Neural crest cell (in vitro differentiated cells): Measurements from ENCODE around the gene HOXB3. TPM values are rescaled to one million over a fixed set of nuclear protein-coding genes. Genes with fewer than 3 reads are reported as not detected.
A peak's percentile ranks its signal among the peaks of the same experiment; 100 is the strongest.

ENCODE experiments used
- DNase-seq: peaks from one replicate; pipeline ENCODE4 v3.0.0; 2021; ENCODE audit warnings: low read depth, mixed read lengths, low spot score
- H3K27ac Mint-ChIP-seq: one replicate; pipeline ENCODE4 v1.8.0; 2021; ENCODE audit warnings: mild to moderate bottlenecking, mixed read lengths; ENCODE audit not compliant: unreplicated experiment
- H3K27me3 Mint-ChIP-seq: 2 replicates; pipeline ENCODE4 v1.8.0; 2021; ENCODE audit warnings: low read depth, mild to moderate bottlenecking, mixed read lengths
- H3K36me3 Mint-ChIP-seq: 2 replicates; pipeline ENCODE4 v1.8.0; 2021; ENCODE audit warnings: low read depth, mild to moderate bottlenecking, mixed read lengths
- H3K4me1 Mint-ChIP-seq: 2 replicates; pipeline ENCODE4 v1.8.0; 2021; ENCODE audit warnings: mixed read lengths
- H3K4me3 Mint-ChIP-seq: one replicate; pipeline ENCODE4 v1.8.0; 2021; ENCODE audit warnings: mild to moderate bottlenecking, mixed read lengths
- H3K9me3 Mint-ChIP-seq: 2 replicates; pipeline ENCODE4 v1.8.0; 2021; ENCODE audit warnings: mixed read lengths
- CTCF ChIP-seq: fragments of 200-600 bp; sonication (generic); conservative IDR thresholded peaks from 2 replicates; pipeline ENCODE4 v1.5.0; 2021; ENCODE audit warnings: antibody characterized with exemption, mild to moderate bottlenecking
- total RNA-seq: library from RNA; stranded (reverse); gene quantifications from 2 replicates; pipeline ENCODE4 v1.2.1, GENCODE V29; 2021

Gene HOXB3
- total RNA-seq, 1 donor from 2014 or later: 22.8 TPM

GRCh38 chr17:48528153-48528935 lies 61.7 kb downstream of the HOXB3 start:
- no peak for TF ChIP-seq CTCF
- Mint-ChIP-seq H3K9me3 (no peaks in the 10 kb centered on the region), H3K27ac (no peak overlapping the region), H3K27me3 (peaks cover 96% of the 10 kb centered on the region), H3K36me3 (no peaks in the 10 kb centered on the region), H3K4me3 (peak overlapping the region; percentile 51), H3K4me1 (peaks cover 50% of the 10 kb centered on the region)
- no peak for DNase-seq

DNA sequence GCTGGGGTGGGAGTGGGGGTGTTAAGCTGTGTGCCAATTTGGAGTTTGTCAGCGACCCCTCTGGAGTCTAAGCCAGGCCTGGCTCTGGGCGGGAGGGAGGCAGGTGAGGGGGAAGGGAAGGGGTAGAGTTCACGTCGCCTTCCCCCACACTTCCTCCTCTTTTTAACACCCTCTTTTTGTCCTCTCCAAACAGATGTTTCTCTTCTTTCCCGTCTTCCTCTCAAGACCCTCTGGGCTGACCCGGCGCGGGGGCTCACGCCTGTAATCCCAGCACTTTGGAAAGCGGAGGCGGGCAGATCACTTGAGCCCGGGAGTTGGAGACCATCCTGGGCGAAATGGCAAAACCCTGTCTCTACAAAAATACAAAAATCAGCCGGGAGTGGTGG lies 62.5 kb downstream of the HOXB3 start:
- peaks cover 45% of the 10 kb centered on the region for H3K4me1 Mint-ChIP-seq
- TF ChIP-seq CTCF: no peak
- H3K27ac Mint-ChIP-seq: no peak overlapping the region

DNA sequence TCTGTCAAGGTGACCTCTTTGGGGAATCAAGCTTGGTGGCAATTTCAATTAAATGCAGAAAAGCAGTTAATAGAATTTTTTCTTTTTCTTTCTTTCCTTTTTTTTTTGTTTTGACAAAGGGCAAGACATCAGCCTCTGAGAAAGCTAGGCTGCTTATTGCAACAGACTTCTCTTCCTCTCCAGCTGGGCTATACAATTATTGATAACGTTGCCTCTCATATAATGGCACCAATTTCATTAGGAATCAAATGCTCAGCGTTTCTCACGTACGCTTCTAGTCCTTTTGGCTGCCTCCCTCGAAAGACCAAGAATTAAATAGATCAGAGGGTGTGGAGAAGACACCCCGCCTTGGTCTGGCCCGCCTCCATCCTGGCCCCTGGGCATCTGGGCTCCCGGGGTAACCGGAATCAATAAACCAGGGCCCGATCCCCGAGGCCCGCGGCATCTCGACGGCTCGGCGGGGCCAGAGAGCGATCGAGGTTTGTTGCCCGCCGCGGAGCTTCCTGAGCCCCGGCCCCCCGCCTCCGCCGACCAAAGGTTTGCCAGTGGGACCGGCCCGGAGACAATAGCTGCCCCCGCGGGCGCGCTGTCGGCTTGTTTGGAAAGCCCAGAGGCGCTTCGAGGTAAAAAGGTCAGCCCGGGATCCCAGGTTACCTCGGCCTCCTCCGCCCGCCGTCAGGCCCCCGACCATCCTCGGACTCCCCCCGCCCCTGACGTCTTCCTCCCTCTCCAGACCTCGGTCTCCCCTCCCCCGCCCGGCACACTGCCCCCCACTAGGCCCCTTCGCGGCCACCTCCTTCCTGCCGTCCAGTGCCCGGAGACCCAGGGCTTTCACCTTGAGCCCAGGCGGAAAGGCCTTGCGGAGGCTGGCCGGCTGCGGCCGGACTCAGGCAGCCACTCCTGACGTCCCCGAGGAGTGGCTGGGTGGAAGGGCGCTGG lies 63.2 kb downstream of the HOXB3 start:
- Mint-ChIP-seq H3K4me1 (peaks cover 50% of the 10 kb centered on the region), H3K36me3 (no peaks in the 10 kb centered on the region), H3K27me3 (peaks cover 98% of the 10 kb centered on the region), H3K27ac (no peak overlapping the region), H3K9me3 (no peaks in the 10 kb centered on the region), H3K4me3 (no peak overlapping the region)
- no peak for TF ChIP-seq CTCF
- DNase-seq: no peak

More for the DNA sequence above, 62.5 kb downstream of the HOXB3 start:
- H3K27me3 Mint-ChIP-seq: peaks cover 98% of the 10 kb centered on the region
- H3K4me3 Mint-ChIP-seq: peak overlapping the region; percentile 43
- H3K9me3 Mint-ChIP-seq: no peaks in the 10 kb centered on the region
- no peak for DNase-seq
- no peaks in the 10 kb centered on the region for H3K36me3 Mint-ChIP-seq

DNA sequence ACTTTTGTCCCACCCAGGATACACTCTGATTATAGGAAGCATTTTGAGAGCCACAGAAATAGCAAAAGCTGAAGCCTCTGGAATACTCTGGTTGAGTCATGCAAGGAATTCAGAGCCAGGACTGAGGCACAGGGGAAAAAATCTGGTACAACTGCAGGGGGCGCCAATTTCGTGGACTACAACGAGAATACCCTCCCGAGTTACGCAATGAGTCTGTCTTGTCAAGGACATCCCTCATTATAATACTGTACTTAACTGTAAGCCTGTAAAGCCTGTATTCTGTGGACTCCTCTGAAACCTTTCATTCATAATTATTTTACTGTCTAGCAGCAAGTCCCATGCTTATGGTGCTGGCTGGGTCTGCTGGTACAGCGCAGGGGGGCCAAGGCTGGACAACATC lies 67.0 kb downstream of the HOXB3 start:
- DNase-seq: no peak
- Mint-ChIP-seq H3K27ac (no peak overlapping the region), H3K4me1 (peaks cover 28% of the 10 kb centered on the region), H3K9me3 (no peaks in the 10 kb centered on the region), H3K27me3 (peaks cover 92% of the 10 kb centered on the region), H3K36me3 (no peaks in the 10 kb centered on the region), H3K4me3 (no peak overlapping the region)
- TF ChIP-seq CTCF: peak; percentile 50

GRCh38 chr17:48522031-48522653 lies 67.9 kb downstream of the HOXB3 start:
- no peak for DNase-seq
- Mint-ChIP-seq H3K27me3 (peaks cover 92% of the 10 kb centered on the region), H3K36me3 (no peaks in the 10 kb centered on the region), H3K27ac (no peak overlapping the region), H3K9me3 (no peaks in the 10 kb centered on the region), H3K4me1 (peaks cover 23% of the 10 kb centered on the region), H3K4me3 (no peak overlapping the region)
- TF ChIP-seq CTCF: no peak
